Astrocyte of the spinal cord (primary cell): ENCODE results near the gene FOXO6.

Source experiments
- DNase-seq: peaks from one replicate; pipeline ENCODE4 v3.0.0; 2011; ENCODE audit warnings: low read depth, low spot score
- H3K4me3 ChIP-seq: 2 replicates; pipeline ENCODE4 v1.5.1; 2011; ENCODE audit warnings: low read depth, mild to moderate bottlenecking, low read length, moderate library complexity
- CTCF ChIP-seq: IDR thresholded peaks from 2 replicates; pipeline ENCODE4 v1.5.1; 2012; ENCODE audit warnings: low read depth, mild to moderate bottlenecking, low read length, inconsistent platforms
- in situ Hi-C: cut with HindIII; loops from 2 replicates; pipeline ENCODE4 v1.10.0; 2017; ENCODE audit warnings: low sequenced_read_pairs

Gene FOXO6

GRCh38 chr1:41393716-41394368 lies 32.6 kb downstream of the FOXO6 start:
- TF ChIP-seq CTCF, result no peak
- in situ Hi-C loops, result no loop called here
- DNase-seq, result no peak
- H3K4me3 ChIP-seq, result no peak overlapping the region

GRCh38 chr1:41394369-41394744 lies 33.1 kb downstream of the FOXO6 start:
- DNase-seq, result no peak
- no peak overlapping the region for H3K4me3 ChIP-seq
- TF ChIP-seq CTCF, result no peak
- in situ Hi-C loops, result no loop called here

DNA sequence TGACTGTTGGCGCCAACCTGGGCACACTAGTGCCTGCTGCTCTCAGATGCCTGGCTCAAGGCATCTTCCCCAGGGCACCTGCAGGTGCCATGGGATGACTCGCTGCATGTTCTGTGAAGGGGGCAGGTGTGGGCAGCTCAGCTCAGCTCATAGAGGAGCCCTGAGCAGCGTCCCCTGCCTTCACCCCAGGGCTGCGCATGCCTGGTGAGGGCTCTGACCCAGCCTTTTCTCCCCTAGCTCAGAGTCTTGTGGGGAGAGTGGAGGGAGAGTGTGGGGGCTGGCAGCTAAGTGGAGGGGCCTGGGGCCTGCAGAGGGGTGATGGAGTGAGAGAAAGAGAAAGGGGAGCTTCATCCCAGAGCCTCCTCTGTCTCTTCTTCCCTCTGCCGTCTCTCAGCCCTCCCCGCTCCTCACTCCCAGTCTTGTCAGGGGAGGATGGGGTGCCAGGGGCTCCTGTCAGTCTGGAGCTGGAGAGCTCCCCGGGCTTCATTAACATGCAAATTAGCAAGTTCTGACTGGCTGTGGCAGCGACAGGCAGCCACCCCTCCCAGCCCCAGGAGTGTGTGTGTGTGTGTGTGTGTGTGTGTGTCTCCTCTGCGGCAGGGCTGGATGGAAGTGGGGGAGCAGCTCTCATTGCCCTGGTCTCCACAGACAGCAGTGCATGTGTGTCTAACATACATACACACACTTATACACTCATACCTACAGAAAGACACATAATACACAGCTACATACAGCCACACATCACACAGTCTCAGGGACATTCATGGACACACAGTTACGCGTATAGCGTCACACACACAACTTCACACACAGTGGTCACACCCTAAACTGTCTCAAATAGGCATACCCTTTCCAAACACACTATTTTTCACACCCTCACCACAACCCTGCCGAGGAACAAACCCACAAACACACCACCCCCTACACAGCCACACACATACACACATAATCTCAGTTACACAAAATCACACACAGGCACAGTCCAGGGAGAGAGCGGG lies 34.0 kb downstream of the FOXO6 start:
- TF ChIP-seq CTCF, result no peak
- H3K4me3 ChIP-seq, result no peak overlapping the region
- in situ Hi-C loops, result no loop called here
- DNase-seq, result no peak

- in situ Hi-C loops, result no loop called here
- H3K4me3 ChIP-seq, result no peak overlapping the region
- no peak for TF ChIP-seq CTCF
- DNase-seq, result no peak
These were observed 34.9 kb downstream of the FOXO6 start for GRCh38 chr1:41396084-41396483.

- TF ChIP-seq CTCF, result no peak
- in situ Hi-C loops, result no loop called here
- DNase-seq, result no peak
- no peak overlapping the region for H3K4me3 ChIP-seq
These were observed 35.8 kb downstream of the FOXO6 start for GRCh38 chr1:41397020-41397419.

DNA sequence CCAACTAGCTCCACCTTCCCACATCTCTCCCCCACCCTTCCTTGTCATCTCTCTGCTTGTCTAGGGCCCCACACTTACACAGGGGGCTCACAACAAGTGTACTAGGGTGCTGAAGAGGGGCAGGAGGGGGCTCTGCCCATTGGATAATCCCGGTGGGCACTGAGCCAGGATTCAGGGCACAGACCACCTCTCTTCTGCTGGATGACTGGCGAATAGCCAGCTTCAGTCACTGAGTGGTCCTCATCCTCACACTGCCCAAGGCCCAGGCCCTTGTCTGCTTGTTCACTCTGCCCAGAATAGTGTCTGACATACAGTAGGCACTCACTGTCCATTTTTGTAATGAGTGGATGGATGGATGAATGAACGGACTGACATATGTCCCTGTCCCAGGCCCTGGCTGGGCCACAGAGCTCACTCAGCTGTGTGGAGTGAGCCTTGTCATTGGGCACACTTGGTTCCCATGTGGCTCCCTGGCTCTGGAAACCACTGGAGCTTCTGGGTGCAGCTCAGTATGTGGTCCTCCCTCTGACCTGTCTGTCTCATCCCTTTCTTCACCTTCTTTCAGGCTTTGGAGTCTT lies 36.6 kb downstream of the FOXO6 start:
- in situ Hi-C loops, result no loop called here
- no peak overlapping the region for H3K4me3 ChIP-seq
- no peak for DNase-seq
- TF ChIP-seq CTCF, result no peak
